Dendritic cell treated with granulocyte-macrophage colony-stimulating factor and Interleukin-4, amounts not matched to agents 40 ng/mL and 50 ng/mL, for 4 days (primary cell): ENCODE measurements around the gene TRAF3IP1.

Source experiments
- H3K27ac Mint-ChIP-seq: one replicate; pipeline ENCODE4 v1.8.0; 2022; ENCODE audit warnings: mild to moderate bottlenecking, mixed read lengths
- H3K27me3 Mint-ChIP-seq: one replicate; pipeline ENCODE4 v1.8.0; 2022; ENCODE audit warnings: mild to moderate bottlenecking, mixed read lengths
- H3K36me3 Mint-ChIP-seq: one replicate; pipeline ENCODE4 v1.8.0; 2022; ENCODE audit warnings: low read depth, mixed read lengths
- H3K4me1 Mint-ChIP-seq: one replicate; pipeline ENCODE4 v1.8.0; 2022; ENCODE audit warnings: low read depth, mixed read lengths
- H3K4me3 Mint-ChIP-seq: one replicate; pipeline ENCODE4 v1.8.0; 2022; ENCODE audit warnings: mild to moderate bottlenecking, moderate library complexity, mixed read lengths
- H3K9me3 Mint-ChIP-seq: one replicate; pipeline ENCODE4 v1.8.0; 2022; ENCODE audit warnings: mixed read lengths
- intact Hi-C: fragments of 100-400 bp; cut with micrococcal nuclease; formaldehyde crosslinking; loops from one replicate; pipeline ENCODE4 v1.15.0; 2022

Gene TRAF3IP1

DNA sequence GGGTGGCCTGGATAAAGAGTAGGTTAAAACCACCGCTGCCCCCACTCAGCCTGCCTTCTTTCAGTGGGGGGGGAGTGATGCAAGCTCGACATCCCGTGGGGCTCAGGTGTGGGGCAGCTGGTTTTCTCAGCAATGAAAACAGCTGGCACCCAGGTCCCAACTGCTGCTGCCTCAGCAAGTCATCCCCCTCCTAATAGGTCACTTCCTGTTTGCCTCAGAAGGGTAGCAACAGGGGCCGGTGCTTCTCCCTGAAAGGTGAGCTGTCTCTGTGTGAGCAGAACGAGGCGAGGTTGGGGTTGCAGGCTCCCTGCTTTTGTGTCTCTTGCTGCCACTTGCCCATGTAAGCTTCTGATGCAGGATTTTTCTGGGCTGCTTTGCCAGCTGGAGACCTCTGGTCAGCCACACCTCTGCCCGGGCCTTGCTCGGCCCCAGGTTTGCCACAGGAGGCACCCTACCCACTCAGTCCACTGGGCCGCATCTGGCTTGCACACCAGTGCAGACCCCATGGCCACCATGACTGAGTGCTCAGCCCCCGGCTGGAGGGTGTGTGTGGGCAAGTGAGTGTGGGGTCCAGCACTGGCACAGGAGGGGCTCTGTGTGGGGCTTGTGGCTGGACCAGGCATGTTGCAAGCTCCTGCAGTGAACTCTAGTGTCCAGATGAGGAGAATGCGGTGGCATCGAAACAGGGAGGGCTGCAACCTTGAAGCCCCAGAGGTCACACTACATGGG is 94.9 kb downstream of the TRAF3IP1 start:
- H3K36me3 Mint-ChIP-seq, result no peaks in the 10 kb centered on the region
- intact Hi-C loops, result no loop called here

DNA sequence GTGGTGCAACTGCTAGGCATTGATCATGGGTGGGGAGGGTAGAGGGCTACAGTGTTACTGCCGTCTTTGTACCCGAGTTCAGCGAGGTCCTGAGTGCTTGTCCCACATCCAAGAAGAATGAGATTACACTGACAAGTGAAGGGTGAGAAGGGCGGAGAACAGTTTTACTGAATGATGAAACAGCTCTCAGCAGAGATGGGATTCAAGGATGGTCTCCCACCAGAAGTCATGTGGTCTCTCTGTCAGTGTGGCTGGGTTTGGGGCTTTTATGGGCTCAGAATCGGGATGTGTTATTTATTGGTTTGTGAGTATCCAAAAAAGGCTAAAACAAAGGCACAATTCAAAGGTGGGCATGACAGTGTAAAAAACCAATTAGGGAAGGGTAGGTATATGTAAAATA is 95.6 kb downstream of the TRAF3IP1 start:
- H3K27ac Mint-ChIP-seq, result no peak overlapping the region
- no peaks in the 10 kb centered on the region for H3K27me3 Mint-ChIP-seq
- H3K36me3 Mint-ChIP-seq, result no peaks in the 10 kb centered on the region
- intact Hi-C loops, result no loop called here
- H3K4me1 Mint-ChIP-seq, result no peaks in the 10 kb centered on the region
- no peak overlapping the region for H3K4me3 Mint-ChIP-seq
- peaks cover 12% of the 10 kb centered on the region for H3K9me3 Mint-ChIP-seq

More for the DNA sequence above, 94.9 kb downstream of the TRAF3IP1 start:
- Mint-ChIP-seq H3K27ac (no peak overlapping the region), H3K4me1 (no peaks in the 10 kb centered on the region), H3K27me3 (no peaks in the 10 kb centered on the region), H3K4me3 (no peak overlapping the region), H3K9me3 (peaks cover 12% of the 10 kb centered on the region)

DNA sequence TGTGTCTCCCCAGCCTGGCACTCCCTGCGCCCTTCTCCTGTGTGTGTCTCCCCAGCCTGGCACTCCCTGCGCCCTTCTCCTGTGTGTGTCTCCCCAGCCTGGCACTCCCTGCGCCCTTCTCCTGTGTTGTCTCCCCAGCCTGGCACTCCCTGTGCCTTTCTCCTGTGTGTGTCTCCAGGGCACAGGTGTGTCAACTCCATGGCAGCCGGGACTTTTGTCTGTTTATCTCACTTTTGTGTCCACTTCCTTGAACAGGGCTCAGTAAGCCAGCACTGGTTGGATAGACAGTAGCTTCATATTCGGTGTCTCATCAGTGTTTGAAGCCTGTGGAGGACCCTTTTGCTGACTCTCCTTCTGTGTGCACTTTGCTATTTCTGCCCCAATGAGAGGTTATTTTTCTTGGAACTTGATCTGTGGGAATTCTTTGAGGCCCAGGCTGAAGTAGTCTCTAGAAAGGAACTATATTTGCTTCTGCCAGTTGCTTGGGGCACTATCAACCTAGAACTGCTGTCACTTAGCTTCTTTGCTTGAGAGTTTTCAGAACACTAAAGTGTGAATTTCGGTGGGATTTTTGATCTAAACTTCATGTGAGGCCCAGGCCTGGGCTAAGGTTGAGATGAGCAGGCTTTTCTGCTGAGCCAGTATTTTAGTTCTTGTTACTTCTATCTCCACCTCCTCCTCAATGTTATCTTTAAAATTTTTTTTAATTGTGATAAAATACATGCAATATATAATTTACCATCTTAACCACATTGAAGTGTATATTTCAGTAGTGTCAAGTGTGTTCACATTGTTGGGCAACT is 98.1 kb downstream of the TRAF3IP1 start:
- intact Hi-C loops, result no loop called here
- Mint-ChIP-seq H3K9me3 (peaks cover 12% of the 10 kb centered on the region), H3K27ac (no peak overlapping the region), H3K4me1 (no peaks in the 10 kb centered on the region), H3K4me3 (no peak overlapping the region), H3K36me3 (no peaks in the 10 kb centered on the region), H3K27me3 (peaks cover 5% of the 10 kb centered on the region)

DNA sequence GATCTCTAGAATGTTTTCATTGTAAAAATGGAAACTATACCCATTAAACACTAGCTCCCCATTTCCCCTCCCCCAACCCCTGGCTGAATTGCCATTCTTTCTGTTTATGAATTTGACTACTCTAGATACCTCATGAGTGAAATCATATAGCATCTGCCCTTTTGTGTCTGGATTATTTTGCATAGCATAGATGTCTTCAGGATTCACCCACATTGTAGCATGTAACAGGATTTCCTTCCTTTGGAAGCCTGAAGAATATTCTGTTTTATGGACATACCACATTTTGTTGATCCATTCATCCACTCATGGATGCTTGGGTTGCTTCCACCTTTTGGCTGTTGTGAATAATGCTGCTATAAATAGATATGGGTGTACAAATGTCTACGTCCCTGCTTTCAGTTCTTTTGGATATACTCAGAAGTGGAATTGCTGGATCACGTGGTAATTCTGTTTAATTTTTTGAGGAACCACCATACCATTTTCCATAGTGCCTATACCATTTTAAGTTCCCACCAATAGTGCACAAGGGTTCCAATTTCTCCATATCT is 98.8 kb downstream of the TRAF3IP1 start:
- peaks cover 12% of the 10 kb centered on the region for H3K9me3 Mint-ChIP-seq
- H3K36me3 Mint-ChIP-seq, result no peaks in the 10 kb centered on the region
- H3K27me3 Mint-ChIP-seq, result peaks cover 5% of the 10 kb centered on the region
- no peak overlapping the region for H3K4me3 Mint-ChIP-seq
- no peaks in the 10 kb centered on the region for H3K4me1 Mint-ChIP-seq
- no peak overlapping the region for H3K27ac Mint-ChIP-seq
- intact Hi-C loops, result no loop called here

DNA sequence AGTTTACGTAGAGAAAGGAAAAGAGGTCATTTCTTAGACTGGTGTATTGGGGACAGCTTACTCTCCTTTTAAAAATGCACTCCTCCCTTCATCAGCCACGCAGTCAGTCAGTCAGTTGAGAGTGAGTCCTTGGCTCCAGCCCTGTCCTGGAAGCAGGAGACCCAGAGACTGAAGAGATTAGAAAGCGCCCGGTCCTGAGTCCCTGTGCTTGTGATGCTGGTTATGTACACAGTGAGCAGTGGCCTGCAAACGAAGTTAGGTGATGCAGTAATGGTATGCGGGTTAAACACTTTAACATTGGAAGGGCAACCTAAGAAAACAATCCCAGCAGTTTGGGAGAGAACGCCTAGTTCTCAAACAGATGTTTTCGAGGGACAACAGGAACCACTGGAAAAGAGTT is 100.1 kb downstream of the TRAF3IP1 start:
- Mint-ChIP-seq H3K4me3 (no peak overlapping the region), H3K9me3 (peaks cover 11% of the 10 kb centered on the region), H3K27me3 (peaks cover 5% of the 10 kb centered on the region), H3K36me3 (no peaks in the 10 kb centered on the region), H3K27ac (no peak overlapping the region), H3K4me1 (peaks cover 2% of the 10 kb centered on the region)
- intact Hi-C loops, result loop anchor here (10.0 kb wide), 1 partner anchor 46 kb away; no protein-coding TSS in a partner anchor

DNA sequence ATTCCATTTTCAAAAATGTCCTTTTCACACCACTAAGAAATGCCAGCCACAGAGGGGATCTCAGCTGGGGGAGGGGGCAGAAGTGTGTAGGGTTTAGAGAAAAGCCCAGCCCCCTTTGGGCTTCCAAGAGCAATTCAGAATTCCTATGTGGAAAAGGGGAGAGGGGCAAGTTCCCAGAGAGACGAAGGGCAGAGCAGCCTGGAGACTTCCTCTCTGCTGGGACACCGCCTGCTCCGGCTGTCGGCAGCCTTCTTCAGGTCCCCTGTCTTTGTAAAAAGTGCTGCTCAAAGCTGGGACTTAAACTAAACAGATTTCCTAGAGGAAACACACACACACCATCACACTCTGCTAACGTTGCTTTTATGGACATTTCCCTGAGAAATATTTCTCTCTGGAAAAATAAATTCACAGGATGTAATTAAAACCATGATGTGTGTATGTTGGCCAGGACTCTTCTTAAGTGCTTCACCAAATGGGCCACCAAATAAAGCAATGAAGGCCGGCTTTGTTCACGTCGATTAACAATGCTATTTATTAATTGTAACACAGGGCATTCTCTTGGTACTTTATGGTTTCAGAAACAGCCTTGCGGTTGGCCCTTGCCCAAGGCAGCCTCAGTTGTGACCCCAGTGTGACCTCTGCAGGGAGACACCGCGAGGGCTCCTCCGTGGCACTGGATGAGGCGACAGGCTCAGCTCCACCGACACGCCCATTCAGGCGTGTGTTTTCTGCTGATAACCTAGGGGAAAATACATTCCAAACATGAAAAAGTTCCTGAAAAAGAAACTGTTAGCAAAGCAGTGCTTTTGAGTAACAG is 100.8 kb downstream of the TRAF3IP1 start:
- Mint-ChIP-seq H3K4me3 (no peak overlapping the region), H3K27ac (no peak overlapping the region), H3K4me1 (peaks cover 8% of the 10 kb centered on the region), H3K36me3 (no peaks in the 10 kb centered on the region), H3K9me3 (peaks cover 4% of the 10 kb centered on the region), H3K27me3 (peaks cover 6% of the 10 kb centered on the region)
- intact Hi-C loops, result loop anchor here (10.0 kb wide), 1 partner anchor 46 kb away; no protein-coding TSS in a partner anchor

DNA sequence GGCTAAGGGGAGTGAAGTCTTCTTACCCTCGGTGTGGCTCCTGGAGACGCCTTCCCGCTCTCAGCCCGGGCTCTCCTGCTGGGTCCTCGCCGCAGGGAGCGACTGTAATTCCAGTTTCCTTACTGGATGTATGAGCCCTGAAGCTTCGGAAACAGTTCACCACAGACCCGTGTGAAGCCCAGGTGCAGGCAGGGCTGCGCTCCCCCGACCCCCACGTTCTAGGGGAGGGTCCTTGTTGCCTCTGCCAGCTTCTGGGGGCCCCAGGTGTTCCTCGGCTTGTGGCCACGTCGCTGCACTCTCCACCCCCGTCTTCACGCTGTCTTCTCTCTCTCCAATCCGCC is 101.3 kb downstream of the TRAF3IP1 start:
- no peak overlapping the region for H3K27ac Mint-ChIP-seq
- intact Hi-C loops, result loop anchor here (10.0 kb wide), 1 partner anchor 47 kb away; no protein-coding TSS in a partner anchor
- no peak overlapping the region for H3K4me3 Mint-ChIP-seq
- H3K9me3 Mint-ChIP-seq, result no peaks in the 10 kb centered on the region
- H3K36me3 Mint-ChIP-seq, result no peaks in the 10 kb centered on the region
- H3K27me3 Mint-ChIP-seq, result peaks cover 7% of the 10 kb centered on the region
- peaks cover 11% of the 10 kb centered on the region for H3K4me1 Mint-ChIP-seq

DNA sequence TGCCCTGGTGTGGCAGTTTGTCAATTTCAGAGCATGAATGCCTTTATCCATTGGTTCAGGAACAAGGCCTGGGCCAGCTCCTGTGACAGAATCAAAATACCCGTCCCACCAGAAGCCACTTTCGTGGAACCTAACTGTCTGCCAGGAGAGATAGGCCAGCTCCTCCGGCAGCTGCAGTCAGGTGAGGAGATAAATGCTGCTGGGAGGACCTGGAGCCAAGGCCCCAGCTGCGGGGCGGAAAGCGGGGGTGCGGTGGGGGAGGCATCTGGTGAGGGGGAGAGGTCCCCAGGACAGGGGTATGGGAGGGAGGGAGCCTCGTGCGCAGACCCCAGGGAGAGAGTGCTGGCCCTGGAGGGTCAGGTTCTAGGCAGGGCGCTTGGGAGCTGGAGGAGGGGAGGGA is 102.0 kb downstream of the TRAF3IP1 start:
- intact Hi-C loops, result loop anchor here (10.0 kb wide), 1 partner anchor 47 kb away; no protein-coding TSS in a partner anchor
- no peaks in the 10 kb centered on the region for H3K9me3 Mint-ChIP-seq
- peaks cover 7% of the 10 kb centered on the region for H3K27me3 Mint-ChIP-seq
- peaks cover 12% of the 10 kb centered on the region for H3K4me1 Mint-ChIP-seq
- H3K4me3 Mint-ChIP-seq, result no peak overlapping the region
- peaks cover 5% of the 10 kb centered on the region for H3K36me3 Mint-ChIP-seq
- H3K27ac Mint-ChIP-seq, result no peak overlapping the region

DNA sequence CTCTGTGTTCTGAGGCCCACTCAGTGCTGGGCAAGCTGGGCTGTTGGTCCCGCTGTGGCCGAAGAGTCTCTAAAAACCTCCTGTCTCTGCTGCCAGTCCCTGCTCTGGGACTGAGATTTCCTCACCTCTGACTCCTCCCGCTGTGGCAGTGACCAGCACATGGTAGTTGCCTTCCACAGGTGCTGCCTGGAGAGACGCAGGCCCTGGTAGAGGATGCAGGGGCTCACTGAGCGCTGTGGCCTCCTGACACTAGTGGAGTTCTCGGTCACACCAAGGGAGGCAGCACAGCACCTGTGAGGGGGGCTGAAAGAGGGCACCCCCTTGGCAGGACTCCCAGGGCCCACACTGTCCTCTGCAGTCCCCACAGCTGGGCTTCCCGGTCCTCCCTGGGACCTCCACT is 102.6 kb downstream of the TRAF3IP1 start:
- no peak overlapping the region for H3K27ac Mint-ChIP-seq
- no peaks in the 10 kb centered on the region for H3K9me3 Mint-ChIP-seq
- intact Hi-C loops, result loop anchor here (10.0 kb wide), 1 partner anchor 48 kb away; no protein-coding TSS in a partner anchor
- H3K4me1 Mint-ChIP-seq, result peaks cover 18% of the 10 kb centered on the region
- peaks cover 9% of the 10 kb centered on the region for H3K36me3 Mint-ChIP-seq
- H3K27me3 Mint-ChIP-seq, result peaks cover 7% of the 10 kb centered on the region
- H3K4me3 Mint-ChIP-seq, result no peak overlapping the region

DNA sequence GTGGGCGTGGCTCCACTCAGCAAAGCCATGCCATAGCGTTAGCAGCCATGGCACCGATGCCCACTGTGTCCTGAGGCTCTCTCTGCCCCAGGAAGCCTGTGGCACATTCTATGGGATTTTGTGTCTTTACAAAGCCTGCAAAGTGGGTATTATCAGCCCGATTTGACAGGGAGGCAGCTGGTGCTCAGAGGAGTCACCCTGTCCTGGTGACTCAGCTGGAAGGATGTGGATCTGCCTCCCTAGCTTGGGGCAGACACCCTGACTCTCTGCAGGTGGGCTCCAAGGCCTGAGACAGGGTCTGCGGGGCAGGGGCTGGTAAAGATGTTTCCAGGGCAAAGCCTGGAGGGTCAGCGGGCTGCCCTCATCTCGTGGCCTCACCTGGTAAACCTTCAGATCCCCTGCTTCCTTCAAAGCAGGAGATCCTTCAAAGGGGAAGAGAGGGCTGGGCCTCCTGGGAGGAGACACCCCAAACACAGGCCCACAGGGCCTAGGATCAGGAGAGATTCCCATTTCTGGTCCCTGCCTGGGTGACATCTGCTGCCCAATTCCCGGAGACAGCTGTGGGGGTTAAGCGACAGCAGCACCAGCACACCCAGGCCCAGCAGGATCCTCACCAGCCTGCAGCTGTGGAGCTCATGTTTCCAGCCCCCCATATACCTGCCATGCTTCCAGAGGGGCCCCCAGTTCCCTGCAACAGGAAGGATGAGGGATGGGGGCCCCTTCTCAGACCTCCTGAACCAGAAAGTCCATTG is 103.4 kb downstream of the TRAF3IP1 start:
- Mint-ChIP-seq H3K4me1 (peaks cover 26% of the 10 kb centered on the region), H3K36me3 (peaks cover 9% of the 10 kb centered on the region), H3K27me3 (peaks cover 7% of the 10 kb centered on the region), H3K4me3 (no peak overlapping the region), H3K9me3 (no peaks in the 10 kb centered on the region), H3K27ac (no peak overlapping the region)
- intact Hi-C loops, result loop anchor here (10.0 kb wide), 1 partner anchor 49 kb away; no protein-coding TSS in a partner anchor

DNA sequence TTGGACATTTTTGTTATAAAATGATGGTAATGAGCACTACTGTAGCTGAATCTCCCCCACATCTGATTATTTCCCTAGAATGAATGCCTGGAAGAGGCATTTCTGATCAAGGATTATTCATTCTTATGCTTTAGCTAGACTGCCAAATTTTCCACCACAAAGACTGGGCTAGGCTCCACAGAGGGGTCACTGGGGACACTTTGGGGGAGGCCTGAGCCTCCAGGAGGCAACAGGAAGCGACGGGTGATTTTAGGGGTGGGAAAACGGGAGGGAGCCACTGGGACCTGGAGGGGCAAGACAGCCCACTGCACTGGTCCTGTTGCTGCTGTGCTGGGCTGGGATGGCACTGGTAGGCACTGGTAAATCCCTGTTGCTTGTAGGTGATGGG is 104.0 kb downstream of the TRAF3IP1 start:
- no peak overlapping the region for H3K27ac Mint-ChIP-seq
- no peak overlapping the region for H3K4me3 Mint-ChIP-seq
- H3K9me3 Mint-ChIP-seq, result no peaks in the 10 kb centered on the region
- intact Hi-C loops, result loop anchor here (10.0 kb wide), 1 partner anchor 50 kb away; no protein-coding TSS in a partner anchor
- H3K27me3 Mint-ChIP-seq, result peaks cover 7% of the 10 kb centered on the region
- H3K36me3 Mint-ChIP-seq, result peaks cover 9% of the 10 kb centered on the region
- peaks cover 29% of the 10 kb centered on the region for H3K4me1 Mint-ChIP-seq

DNA sequence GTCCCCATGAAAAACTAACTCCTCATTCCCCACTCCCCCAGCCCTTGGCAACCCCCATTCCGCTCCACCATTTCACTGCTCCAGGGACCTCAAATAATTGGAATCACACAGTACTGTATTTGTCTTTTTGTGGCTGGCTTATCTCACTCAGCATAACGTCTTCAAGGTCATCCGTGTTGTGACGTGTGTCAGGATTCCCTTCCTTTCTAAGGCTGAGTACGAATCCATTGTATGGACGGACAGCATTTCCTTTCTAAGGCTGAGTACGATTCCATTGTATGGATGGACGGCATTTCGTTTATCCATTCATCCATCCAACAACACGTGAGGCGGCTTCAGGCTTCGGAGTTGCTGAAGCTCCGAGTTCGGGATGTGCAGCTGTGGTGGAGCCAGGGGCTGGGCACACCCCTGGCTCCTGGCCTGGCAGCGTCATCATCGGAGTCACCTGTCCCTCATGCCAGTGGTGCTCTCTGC is 105.2 kb downstream of the TRAF3IP1 start:
- intact Hi-C loops, result loop anchor here (10.0 kb wide), 1 partner anchor 51 kb away; no protein-coding TSS in a partner anchor
- no peaks in the 10 kb centered on the region for H3K9me3 Mint-ChIP-seq
- peaks cover 7% of the 10 kb centered on the region for H3K27me3 Mint-ChIP-seq
- no peak overlapping the region for H3K27ac Mint-ChIP-seq
- H3K4me3 Mint-ChIP-seq, result peak overlapping the region; percentile 83
- peaks cover 36% of the 10 kb centered on the region for H3K4me1 Mint-ChIP-seq
- H3K36me3 Mint-ChIP-seq, result peaks cover 16% of the 10 kb centered on the region
